ENCODE results near the gene JARID2.
"Not testable (repeated sequence)": the region's sequence is repeated elsewhere in the genome, so short reads cannot be mapped to it uniquely, and the experiment has no call there.

The JARID2 gene

DNA sequence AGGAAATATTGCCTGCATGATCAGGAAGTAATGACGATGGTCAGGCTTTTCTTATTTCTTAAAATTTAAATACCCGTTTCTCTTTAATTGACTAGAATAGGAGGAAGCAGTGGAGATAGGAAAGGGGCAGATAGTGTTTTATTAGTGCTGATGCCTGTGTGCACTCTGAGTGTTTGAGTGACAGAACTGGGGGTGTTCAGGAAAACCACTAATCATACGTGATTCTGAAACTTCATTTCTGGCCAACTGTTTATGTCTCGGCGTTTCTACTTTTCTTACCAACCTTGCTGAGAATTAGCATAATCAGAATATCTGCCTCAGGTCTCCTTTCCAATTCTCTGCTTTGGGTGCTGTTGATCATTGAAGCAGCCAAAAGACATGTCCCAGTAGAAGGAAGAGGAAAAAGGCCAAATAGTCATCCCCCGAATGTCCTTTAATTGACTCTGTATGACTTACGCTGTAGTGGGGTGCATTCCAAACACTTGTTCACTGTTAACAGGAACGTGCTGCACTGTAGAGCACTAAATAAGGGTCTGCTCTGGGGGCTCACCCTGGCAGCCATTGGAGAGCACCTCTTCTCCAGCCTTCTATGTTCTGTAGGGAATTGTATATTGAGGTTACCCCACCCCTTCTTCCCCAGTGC lies 152.9 kb downstream of the JARID2 start:
- DNase-seq (ENCODE audit: low read depth in 2 of 2): no peak

DNA sequence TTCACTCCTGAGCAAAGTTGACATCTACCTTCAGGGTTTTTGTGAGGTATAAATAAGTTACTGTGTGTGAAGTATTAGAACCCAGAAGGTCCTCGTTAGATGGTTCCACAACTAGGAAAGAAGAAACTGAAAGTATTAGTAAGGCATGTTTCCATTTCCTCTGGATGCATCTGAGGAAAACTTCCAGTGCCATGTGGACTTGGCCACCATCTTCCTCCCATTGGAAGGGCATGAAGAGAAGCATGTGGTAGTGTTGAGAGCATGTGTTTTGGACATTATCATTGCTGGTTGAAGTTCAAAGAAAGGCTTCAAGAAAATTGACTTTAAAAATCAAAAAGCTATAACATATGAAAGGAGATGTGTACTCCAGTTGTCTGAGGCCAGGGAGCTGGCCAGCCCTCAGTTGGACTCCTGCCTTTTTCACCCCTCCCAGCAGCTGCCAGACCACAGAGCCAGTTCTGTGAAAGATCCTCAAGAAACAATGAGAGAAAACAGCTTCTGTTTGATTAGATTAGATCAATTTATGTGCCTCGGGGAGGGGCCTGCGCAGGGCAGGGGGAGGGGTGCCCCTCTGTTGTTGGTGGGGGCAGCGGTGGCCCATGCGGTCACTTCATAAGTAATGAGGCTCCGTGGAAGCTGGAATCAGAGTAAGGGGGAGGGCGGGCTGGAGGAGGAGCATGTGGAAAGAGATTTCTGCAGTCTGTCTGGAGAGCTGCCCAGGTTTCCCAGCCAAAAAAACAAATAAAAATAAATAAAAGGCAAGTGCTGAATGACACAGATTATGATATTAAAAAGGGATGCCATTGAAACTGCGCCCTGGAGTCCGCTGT lies 154.0 kb downstream of the JARID2 start:
- DNase-seq (ENCODE audit: low read depth in 2 of 2): peak; percentile 47 to 50

DNA sequence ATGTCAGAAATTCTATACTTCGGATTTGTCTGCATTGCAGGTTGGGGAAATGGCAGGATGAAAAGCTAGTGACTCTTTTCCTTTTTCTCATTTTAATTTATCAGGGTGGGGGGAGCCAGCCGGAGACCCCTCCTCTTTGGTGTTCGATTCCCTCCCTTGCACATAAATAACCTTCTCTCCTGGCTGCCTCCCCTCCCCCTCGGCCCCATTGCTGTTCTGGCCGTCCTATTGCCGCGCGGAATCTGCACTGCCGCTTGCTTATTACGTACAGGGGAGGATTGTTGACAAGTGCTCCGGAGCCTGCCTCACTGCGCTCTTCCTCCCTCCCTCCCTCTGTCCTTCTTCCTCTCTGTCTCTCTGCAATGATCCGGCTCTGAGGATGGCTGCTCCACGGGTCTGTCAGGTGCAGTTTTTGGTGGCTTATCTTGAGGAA lies 154.7 kb downstream of the JARID2 start:
- no peak for DNase-seq (ENCODE audit: low read depth in 2 of 2)

DNA sequence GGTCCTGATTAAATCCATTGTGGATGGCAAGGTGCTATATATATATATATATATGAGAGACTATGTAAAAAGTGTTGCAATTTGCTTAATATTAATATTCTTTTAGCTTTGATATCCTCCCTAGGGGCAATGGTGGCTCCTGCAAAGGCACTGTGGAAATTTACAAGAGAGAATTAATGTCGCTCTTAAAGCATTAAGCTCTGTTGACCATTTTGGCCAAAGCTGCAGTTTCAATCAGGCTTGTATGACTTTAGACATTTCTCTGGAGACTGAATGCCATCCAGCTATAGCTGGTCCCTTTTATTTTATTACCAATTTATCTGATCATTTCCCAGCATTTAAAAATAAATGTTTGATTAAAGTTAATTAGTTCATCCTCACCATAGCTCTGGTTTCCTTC lies 155.3 kb downstream of the JARID2 start:
- DNase-seq (ENCODE audit: low read depth in 2 of 2): no peak

DNA sequence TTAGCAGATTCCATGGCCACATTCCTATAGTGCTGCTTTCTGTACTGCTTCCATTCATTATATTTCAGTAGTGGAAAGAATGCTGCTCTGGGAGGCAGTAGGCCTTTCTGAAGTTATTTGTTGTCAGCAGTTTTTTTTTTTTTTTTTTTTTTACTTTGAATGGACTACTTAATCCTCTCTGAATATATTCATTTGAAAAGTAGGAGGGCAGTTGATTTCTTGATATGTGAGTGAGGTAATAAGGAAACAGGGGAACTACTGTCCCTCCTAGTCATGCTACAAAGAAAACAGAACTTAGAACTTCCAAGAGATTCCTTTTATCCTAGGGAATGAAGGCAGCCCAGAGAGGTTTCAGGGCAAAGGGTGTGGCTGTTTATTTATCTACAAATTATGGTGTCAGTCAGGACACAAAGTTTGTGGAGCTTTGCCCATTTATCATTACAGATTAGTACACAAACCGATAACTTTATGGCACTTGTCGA lies 155.9 kb downstream of the JARID2 start:
- no peak for DNase-seq (ENCODE audit: low read depth in 2 of 2)

DNA sequence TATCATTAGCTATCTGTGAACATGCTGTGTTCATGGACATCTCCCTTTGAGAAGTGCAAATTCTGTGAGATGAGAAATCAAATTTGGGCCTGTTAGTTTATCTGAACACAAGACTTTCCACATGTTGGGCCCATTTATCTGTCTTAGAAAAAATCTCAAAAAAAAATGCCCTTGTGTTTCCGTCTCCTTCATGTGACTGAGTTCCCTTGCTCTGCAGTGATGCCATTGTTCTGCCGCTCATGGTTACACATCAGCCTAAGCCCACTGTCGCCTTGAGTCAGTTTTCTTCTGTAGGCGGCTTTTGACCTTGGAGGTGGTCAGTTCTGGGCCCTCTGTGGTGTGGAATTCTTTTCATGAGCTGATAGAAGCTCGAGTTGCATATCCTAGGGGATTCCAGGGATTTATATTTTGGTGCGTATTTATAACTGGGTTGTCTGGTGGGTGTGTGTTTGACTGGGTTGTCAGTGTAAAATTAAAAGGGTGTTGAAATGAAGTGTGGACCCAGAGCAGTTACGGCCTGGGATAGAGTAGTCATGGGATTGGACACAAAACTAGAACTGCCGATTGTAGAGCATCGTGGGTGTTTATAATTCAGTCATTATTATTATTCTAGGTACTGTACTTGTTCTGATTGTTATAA lies 156.7 kb downstream of the JARID2 start:
- DNase-seq (ENCODE audit: low read depth in 2 of 2): no peak

DNA sequence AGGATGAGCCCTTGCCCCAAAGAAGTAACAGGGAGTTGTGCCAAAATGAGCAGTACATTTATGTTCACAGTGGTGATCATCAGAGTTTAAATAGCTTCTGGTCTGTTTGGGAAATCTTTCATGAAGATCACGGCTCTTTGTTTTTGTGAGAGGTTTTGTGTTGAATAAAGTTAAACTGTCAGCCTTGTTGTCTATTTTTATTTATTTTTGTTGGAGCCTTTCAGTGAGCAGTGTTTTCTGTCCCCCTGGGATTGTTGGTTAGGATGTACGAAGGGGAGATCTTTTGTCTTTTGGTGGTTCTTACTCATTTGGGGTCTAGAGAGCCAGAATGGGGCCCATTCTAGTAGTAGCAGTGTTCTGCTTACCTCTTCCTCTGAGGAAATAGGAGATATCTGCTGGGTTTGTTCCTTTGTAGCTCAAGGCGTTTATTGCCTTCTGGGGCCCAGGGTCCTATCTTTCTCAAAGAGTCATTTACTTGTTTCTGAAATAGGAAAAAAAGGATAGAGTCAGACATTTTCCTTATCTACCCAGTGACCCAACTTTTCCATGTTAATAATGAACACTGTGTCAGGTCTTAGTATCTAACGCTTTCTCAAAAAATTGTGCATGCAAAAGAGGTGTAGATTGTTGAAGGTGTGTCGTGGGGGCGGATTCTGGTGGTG lies 157.4 kb downstream of the JARID2 start:
- DNase-seq (ENCODE audit: low read depth in 2 of 2): no peak

DNA sequence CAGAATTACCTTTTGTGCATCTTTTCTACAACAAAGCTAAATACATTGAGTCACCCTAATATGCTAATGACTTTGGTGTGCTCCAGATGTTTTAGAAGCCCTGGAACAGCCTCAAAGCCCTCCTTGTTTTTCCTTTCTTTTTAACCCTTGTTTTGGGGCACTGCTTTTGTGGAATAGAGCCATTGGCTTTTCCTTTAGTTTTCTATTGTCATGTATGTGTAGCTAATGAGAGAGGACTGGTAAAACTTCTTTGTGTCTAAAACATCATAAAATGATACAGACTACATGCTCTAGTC lies 158.8 kb downstream of the JARID2 start:
- DNase-seq (ENCODE audit: low read depth in 2 of 2): no peak

DNA sequence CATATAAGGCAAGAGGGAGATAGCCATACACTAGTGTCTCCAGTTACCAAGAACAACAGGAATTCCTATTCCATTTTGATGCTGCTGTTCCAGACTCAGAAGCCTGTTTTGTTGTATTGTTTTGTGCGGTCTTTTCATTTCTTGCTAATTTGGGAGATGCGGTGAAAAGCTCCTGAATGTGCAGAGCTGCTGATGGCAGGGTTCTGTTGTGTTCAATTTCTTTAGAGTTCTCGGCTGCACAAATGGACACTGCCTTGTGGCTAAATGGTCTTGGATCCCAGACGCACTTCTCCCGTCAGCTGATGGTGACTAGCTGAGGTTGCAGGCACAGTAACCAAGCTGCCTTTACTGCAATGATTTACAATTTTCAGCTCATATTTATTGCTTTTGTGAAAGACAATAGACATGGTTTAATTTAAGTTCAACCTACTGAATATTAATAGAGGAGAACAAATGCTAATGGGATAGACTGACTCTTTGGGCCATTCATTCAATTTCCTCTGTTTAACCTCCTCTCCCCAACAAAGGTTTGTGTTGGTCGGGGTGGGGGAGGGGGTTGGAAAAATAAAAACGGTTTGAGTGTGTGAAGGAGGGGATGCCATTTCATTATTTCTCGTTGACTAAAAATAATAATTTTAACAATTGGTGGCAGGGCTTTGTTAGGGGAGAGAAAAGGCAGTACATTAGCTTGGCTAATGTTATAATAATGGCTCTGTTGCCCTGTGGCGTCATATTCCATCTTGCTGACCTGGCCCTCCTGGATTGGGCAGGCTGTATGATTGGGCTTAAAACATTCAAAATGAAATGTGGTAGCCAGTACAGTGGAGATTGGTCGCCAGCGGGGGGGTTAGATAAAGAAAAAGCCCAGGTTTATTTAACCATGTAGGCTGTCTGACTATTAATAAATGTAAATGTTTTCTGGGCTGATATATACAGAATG lies 159.5 kb downstream of the JARID2 start:
- DNase-seq (ENCODE audit: low read depth in 2 of 2): no peak

DNA sequence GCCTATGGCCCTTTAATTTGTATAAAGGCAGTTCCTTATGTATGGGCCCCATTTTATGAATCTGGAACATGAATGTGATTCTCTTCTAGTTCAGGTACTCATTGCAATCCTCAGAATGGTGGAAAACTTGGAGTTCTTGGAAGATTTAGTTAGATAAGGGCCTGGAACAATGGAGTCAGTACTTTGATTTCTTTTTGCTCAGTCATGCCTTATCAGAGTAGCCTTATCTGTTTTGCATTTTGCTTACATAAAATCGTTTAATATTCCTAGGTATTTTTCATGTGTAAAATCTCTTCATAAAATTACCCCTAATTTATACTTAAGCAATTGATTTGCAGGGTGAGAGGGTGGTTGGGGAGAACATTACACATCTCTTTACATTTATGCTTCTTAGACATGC lies 160.6 kb downstream of the JARID2 start:
- no peak for DNase-seq (ENCODE audit: low read depth in 2 of 2)

DNA sequence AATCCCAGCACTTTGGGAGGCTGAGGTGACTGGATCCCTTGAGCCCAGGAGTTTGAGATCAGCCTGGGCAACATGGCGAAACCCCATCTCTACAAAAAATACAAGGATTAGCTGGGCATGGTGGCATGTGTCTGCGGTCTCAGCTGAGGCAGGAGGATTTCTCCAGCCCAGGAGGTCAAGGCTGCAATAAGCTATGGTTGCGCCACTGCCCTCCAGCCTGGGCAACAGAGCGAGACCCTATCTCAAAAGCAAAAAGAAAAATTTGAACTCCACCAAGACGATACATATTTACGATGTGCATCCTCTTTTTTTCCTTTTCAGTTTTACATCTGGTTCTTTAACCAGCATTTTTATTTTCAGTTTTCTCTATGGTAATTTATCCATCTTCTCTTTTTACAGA lies 162.1 kb downstream of the JARID2 start:
- no peak for DNase-seq (ENCODE audit: low read depth in 2 of 2)

DNA sequence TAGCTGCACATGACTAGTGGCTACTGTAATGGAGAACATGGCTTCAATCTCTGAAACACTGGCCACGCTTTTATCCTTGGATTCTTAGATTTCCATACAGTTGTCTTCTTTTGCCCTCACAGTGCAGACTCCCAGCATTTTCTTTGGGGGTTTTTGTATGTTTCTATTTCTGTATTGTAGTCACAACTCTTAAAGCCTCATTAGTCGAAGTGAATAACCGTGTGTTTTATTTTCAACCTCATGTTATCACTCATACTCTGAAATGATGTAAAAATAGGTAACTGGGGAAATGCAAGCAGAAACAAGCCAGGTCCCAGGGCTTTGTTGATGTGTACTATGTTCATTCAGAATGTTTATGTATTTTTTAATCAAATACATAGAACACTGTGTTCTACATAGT lies 162.9 kb downstream of the JARID2 start:
- no peak for DNase-seq (ENCODE audit: low read depth in 2 of 2)

DNA sequence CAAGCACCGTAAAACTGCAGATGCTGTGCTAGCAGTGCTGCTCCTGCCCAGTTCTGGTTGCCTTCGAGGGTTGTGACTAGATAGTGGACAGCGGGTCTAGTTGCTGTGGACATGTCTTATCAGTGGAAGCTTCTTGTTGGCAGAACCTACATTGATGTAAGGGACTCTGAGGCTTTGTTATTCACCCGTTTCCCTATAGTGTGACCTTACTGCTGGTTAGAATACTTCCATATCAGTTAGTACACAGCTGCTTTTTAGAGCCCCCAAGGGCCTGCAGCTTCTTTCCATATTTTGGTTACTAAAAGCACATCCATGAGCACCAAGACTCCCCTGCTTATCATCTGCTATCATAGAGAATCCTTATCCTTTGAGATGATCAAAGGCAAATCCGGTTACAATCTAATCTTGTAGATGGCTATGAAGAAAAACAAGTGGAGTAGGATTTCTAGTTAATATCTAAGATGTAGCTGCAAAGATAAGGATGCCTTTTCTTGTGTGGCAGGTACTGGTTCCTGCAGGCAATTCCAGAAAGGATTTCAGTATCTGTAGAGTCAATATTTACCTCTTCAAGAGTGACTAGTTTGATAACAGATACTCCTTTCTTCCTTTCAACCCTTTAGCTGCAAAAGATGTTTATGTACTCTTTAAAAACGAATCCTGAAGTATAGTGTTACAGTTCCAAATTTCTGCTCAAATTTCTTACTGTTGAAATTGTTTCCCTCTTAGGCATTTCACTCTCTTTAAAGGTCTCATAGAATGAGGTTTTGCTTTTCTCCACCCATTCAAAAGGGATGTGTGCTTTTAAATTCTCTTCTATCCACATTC lies 163.6 kb downstream of the JARID2 start:
- no peak for DNase-seq (ENCODE audit: low read depth in 2 of 2)

DNA sequence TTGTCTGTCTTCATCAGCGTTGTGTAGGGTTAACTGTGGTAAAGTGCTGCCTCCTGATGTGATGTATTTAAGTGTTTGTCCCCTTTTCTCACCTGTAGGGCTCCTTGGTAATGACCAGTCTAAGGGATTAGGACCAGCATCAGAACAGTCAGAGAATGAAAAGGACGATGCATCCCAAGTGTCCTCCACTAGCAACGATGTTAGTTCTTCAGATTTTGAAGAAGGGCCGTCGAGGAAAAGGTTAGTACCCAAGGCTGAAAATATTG lies 164.2 kb downstream of the JARID2 start:
- DNase-seq (ENCODE audit: low read depth in 2 of 2): no peak

DNA sequence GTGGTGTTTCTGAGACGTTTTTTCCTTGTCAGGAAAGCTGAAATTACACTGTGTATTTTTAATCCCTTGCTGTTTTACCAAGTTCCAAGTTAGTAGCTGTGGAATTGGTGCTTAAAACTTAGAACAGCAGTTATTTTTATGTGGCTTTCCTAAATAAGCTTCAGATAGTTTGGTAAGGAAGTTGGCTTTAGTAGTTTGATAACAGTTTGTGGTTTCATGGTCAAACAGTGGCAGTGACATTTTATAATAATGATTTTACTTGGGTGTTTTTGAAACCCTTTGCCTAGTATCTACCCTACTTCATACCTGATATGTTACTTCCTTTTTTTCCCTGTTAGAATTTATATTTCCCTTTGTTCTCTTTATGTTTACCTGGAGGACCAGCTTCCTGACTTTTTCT lies 164.9 kb downstream of the JARID2 start:
- no peak for DNase-seq (ENCODE audit: low read depth in 2 of 2)

DNA sequence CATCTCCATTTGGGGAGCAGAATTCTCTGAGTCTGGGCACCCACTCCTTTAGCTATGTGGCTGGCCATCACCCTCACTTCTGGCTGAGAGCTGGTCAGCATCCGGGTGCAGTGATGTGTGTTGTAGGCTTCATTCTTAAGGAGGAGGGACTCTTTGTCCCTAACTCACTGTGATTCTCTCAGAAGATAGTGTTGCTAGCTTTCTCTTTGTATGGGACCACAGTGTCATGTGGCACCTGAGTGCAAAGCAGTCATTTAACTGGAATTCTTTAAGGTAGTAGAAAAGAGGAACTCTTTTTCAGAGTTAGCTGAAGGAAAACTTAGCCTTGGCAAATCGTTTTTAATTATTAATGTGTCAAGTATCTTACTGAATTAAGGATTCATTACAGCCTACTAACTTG lies 165.9 kb downstream of the JARID2 start:
- no peak for DNase-seq (ENCODE audit: low read depth in 2 of 2)

DNA sequence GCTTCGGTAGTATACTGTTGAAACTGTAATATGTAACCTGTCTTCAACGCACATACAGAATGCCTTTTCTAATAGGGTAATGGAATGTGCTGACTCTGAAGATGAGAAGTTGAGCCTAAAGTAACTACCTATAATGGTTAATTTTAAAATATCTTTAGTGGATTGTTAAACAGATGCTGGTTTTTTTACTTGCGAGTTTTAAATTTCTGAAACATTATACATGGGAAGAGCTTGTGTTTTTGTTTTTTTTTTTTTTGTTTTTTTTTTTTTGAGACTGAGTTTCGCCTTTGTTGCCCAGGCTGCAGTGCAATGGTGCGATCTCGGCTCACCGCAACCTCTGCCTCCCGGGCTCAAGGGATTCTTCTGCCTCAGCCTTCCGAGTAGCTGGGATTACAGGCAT lies 166.9 kb downstream of the JARID2 start:
- DNase-seq (ENCODE audit: low read depth in 2 of 2): no peak

DNA sequence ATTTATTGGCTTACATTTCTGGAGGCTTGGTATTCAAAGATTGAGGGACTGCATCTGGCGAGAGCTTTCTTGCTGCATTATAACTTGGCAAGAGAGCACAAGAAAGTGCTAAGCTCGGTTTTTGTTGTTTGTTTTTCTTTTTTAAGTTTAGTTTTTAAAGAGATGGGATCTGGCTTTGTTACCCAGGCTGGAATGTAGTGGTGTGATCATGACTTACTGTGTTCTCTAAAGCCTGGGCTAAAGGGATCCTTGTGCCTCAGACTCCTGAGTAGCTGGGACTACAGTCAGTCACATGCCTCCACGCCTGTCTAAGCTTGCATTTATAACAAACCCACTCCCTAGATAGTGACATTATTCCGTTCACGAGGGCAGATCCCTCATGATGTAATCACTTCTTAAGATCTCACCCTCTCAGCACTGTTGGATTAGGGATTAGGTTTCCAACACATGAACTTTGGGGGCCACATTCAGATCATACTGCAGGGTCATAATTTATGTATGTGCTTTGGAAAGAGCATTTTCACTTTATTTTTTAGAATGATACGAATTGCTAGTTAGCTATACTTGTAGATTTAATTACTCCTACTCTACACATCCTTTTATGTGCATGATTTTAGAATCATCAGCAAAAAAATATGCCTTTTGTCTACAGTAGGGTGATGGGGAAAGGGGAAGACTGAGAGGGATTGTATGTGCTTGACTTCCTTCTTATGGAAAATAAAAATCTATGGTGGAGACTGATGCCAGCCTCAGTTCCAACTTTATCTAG lies 167.8 kb downstream of the JARID2 start:
- no peak for DNase-seq (ENCODE audit: low read depth in 2 of 2)

DNA sequence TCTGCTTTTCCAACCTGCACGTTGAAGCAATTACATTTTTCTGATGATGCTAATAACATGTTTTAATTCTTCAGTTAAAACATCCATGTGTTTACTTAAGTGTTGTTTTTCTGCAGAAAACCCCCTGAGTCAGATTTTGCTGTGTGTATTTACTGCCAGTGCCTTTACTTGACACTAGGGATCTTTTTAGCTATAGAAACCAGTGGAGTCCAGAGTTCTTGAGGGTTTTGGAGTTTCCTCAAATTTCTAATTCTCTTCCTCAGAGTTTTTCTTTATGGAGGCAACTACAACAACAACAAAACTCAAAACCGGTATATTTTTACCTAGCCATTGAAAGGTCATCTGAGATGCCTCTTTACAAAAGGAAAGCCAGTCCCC lies 168.4 kb downstream of the JARID2 start:
- DNase-seq (ENCODE audit: low read depth in 2 of 2): no peak

DNA sequence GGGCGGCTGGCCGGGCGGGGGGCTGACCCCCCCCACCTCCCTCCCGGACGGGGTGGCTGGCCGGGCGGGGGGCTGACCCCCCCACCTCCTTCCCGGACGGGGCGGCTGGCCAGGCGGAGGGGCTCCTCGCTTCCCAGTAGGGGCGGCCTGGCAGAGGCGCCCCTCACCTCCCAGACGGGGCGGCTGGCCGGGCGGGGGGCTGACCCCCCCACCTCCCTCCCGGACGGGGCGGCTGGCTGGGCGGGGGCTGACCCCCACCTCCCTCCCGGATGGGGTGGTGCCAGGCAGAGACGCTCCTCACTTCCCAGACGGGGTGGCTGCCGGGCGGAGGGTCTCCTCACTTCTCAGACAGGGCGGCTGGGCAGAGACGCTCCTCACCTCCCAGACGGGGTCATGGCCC lies 169.8 kb downstream of the JARID2 start:
- DNase-seq (ENCODE audit: low read depth in 2 of 2): not testable (repeated sequence)

All from fibroblast of skin of left quadriceps (primary cell).